ENCODE measurements around the gene SATL1.

DNA sequence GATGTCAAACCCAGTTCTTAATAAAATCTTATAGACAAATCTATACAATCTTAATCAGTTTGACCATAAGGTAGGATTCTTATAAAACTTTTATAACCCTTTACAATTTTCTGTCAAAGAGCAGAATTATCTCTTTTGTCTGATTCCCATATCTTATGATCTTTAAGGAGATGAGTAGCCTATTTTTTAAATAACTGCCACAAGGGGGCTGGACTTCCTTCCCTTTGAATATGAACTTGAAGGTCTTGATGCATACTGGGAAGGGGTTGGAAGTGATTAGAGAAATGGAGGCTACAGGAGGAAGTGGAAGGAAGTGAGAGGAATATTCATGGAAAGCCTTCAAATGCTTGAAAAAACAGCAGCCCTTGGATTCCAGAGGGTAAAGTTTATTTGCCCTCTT lies 128.8 kb downstream of the SATL1 start:
- TF ChIP-seq EZH2 (IDR thresholded peaks at IDR 0.05; ENCODE audit: insufficient read depth, poor library complexity, severe bottlenecking) (no peak), EZH2phosphoT487 (IDR thresholded peaks at IDR 0.05; ENCODE audit: insufficient read depth, low read depth) (no peak)
